ENCODE results near the gene NPAS3. TPM values are rescaled to one million over a fixed set of nuclear protein-coding genes. Genes with fewer than 3 reads are reported as not detected.

NPAS3 gene
- total and polyA plus RNA-seq, 2 donors (not counting 3 experiments of a cell fraction or from before 2014, with no cell fraction given): 0.10 to 0.13 TPM

DNA sequence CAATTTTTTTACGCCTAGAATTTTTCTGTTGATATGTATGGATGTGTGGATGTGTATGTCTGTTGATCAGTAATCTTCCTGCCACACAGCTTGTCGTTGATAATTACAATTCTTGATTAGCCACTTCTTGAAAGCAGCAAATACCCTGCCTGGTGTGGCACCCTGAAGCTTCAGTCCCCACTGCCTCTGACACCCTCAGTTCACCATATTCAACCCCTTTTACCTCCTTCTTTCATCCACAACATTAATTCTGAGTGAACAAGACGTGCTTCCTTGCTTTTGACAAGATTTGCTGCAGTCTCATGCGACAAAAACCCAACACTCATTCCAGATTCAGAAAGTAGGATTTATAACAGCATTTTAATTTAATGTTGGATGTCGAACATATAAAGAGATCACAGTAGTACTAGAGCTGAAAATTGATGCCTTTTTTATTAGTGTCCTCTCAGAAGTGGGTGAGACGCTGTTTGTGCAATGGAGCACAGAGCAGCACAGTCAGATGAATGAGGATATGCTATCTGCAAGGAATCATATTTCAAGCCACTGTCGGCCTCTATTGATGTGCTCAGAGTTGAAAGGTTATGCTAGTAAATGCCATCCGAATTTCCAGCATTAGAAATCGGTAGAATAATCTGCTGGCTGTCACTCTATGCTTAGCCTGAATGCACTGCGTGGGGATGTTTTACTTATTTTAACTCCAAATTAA is 628.5 kb downstream of the NPAS3 start:
- Histone ChIP-seq H3K4me2 (ENCODE audit: insufficient read depth, low read length) (peak overlapping the region; percentile 69), H3K9me1 (replicated peaks; ENCODE audit: control insufficient read depth, extremely low read depth, insufficient read depth, low read length) (no peaks in the 10 kb centered on the region), H3K36me3 (ENCODE audit: control insufficient read depth in 2 of 2, extremely low read depth in 1 of 2, insufficient read depth in 2 of 2, low read length in 2 of 2) (no peaks in the 10 kb centered on the region), H3K27ac (ENCODE audit: insufficient read depth, low read depth, low read length) (peak overlapping the region; percentile 100), H3K9ac (replicated peaks; ENCODE audit: extremely low read depth, insufficient read depth, low read length) (peak overlapping the region; percentile 81), H4K20me1 (replicated peaks; ENCODE audit: control insufficient read depth, extremely low read depth, insufficient read depth, low read length) (no peaks in the 10 kb centered on the region), H3K4me3 (replicated peaks in 1 of 3; ENCODE audit: insufficient read depth in 1 of 3, low read depth in 1 of 3, low read length in 3 of 3) (no peak overlapping the region), H3K27me3 (ENCODE audit: control insufficient read depth in 2 of 2, insufficient read depth in 2 of 2, low read length in 2 of 2) (no peaks in the 10 kb centered on the region), H3K4me1 (ENCODE audit: control insufficient read depth, extremely low read depth, insufficient read depth, low read length) (peaks cover 81% of the 10 kb centered on the region), H3K9me3 (replicated peaks; ENCODE audit: control insufficient read depth, insufficient read depth, low read length) (no peaks in the 10 kb centered on the region), H2AFZ (ENCODE audit: low read depth, low read length) (no peak overlapping the region), H3K79me2 (ENCODE audit: control insufficient read depth, insufficient read depth, low read length) (no peaks in the 10 kb centered on the region)
- FAIRE-seq (no peak), DNase-seq (ENCODE audit: low read depth, low spot score) (peak; percentile 9)
- intact Hi-C loops (cut with micrococcal nuclease): loop anchor here (10.0 kb wide), 1 partner anchor 632 kb away; the partner anchor contains the start of gene NPAS3
- TF ChIP-seq POLR2A (IDR thresholded peaks at IDR 0.05; ENCODE audit: low read depth, low read length) (peak; percentile 53), MYC (IDR thresholded peaks at IDR 0.05; ENCODE audit: low read depth, low read length) (no peak)
- BruUV-seq (replicated peaks): TSS peak; percentile 17
- dilution Hi-C loops (cut with MboI; ENCODE audit: extremely low pct_ligation_motif_present, low sequenced_read_pairs): no loop called here
- ChIA-PET POLR2A (no interaction called here), CTCF (interaction anchor here (1.0 to 2.5 kb wide), 9 partner anchors 9 to 226 kb away, joined by 3 to 11 read pairs (median 3); no protein-coding TSS in a partner anchor)

DNA sequence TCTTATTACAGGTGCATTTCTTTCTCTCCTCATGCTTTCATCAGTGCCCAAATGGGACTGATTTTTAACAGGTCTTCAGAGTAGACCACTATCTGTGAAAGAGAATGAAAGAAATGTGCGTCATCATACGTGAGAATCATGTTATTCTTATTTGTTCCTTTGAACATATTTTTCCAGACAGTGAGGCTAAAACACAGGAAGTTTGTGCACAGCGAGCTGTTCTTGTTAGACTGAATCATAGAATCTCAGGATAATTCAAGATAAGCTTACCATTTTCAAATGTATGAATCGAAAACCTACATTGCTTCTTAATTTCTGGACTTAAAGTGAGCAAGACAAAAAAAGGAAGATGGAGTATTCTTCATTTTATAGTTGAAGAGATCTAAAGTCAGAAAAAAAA is 629.1 kb downstream of the NPAS3 start:
- no peak overlapping the region for H3K4me3 ChIP-seq (replicated peaks in 1 of 3; ENCODE audit: insufficient read depth in 1 of 3, low read depth in 1 of 3, low read length in 3 of 3)
- TF ChIP-seq JUN (IDR thresholded peaks at IDR 0.05; ENCODE audit: borderline replicate concordance, insufficient read depth, insufficient read length, low read depth) (peak; percentile 79), EZH2 (IDR thresholded peaks at IDR 0.05; ENCODE audit: borderline replicate concordance, low read depth, low read length, severe bottlenecking) (no peak), POLR2AphosphoS5 (IDR thresholded peaks at IDR 0.05; ENCODE audit: insufficient read depth, low read depth, low read length) (peak; percentile 36), FOS (IDR thresholded peaks at IDR 0.05; ENCODE audit: borderline replicate concordance, insufficient read depth, low read length) (peak; percentile 83), GATA2 (IDR thresholded peaks at IDR 0.05; ENCODE audit: insufficient read depth, insufficient read length, low read depth, low read length) (peak; percentile 54), MAX (IDR thresholded peaks at IDR 0.05; ENCODE audit: insufficient read depth, insufficient read length) (no peak)
- TF ChIP-seq, protein P1, sequence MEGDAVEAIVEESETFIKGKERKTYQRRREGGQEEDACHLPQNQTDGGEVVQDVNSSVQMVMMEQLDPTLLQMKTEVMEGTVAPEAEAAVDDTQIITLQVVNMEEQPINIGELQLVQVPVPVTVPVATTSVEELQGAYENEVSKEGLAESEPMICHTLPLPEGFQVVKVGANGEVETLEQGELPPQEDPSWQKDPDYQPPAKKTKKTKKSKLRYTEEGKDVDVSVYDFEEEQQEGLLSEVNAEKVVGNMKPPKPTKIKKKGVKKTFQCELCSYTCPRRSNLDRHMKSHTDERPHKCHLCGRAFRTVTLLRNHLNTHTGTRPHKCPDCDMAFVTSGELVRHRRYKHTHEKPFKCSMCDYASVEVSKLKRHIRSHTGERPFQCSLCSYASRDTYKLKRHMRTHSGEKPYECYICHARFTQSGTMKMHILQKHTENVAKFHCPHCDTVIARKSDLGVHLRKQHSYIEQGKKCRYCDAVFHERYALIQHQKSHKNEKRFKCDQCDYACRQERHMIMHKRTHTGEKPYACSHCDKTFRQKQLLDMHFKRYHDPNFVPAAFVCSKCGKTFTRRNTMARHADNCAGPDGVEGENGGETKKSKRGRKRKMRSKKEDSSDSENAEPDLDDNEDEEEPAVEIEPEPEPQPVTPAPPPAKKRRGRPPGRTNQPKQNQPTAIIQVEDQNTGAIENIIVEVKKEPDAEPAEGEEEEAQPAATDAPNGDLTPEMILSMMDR (IDR thresholded peaks at IDR 0.05; ENCODE audit: extremely low read depth in 1 of 2, insufficient read depth in 1 of 2, low read depth in 1 of 2, low read length in 2 of 2): no peak
- no peaks in the 10 kb centered on the region for H3K79me2 ChIP-seq (ENCODE audit: control insufficient read depth, insufficient read depth, low read length)
- no peaks in the 10 kb centered on the region for H4K20me1 ChIP-seq (replicated peaks; ENCODE audit: control insufficient read depth, extremely low read depth, insufficient read depth, low read length)
- no TSS peak for BruUV-seq (replicated peaks)
- H3K36me3 ChIP-seq (ENCODE audit: control insufficient read depth in 2 of 2, extremely low read depth in 1 of 2, insufficient read depth in 2 of 2, low read length in 2 of 2): no peaks in the 10 kb centered on the region
- FAIRE-seq: peak; percentile 74
- peak overlapping the region; percentile 100 for H3K27ac ChIP-seq (ENCODE audit: insufficient read depth, low read depth, low read length)
- H3K4me2 ChIP-seq (ENCODE audit: insufficient read depth, low read length): peak overlapping the region; percentile 69
- H2AFZ ChIP-seq (ENCODE audit: low read depth, low read length): no peak overlapping the region
- no peaks in the 10 kb centered on the region for H3K9me3 ChIP-seq (replicated peaks; ENCODE audit: control insufficient read depth, insufficient read depth, low read length)
- peak overlapping the region; percentile 81 for H3K9ac ChIP-seq (replicated peaks; ENCODE audit: extremely low read depth, insufficient read depth, low read length)
- peaks cover 81% of the 10 kb centered on the region for H3K4me1 ChIP-seq (ENCODE audit: control insufficient read depth, extremely low read depth, insufficient read depth, low read length)
- no peaks in the 10 kb centered on the region for H3K27me3 ChIP-seq (ENCODE audit: control insufficient read depth in 2 of 2, insufficient read depth in 2 of 2, low read length in 2 of 2)
- peak; percentile 87 for DNase-seq (ENCODE audit: low read depth, low spot score)
- dilution Hi-C loops (cut with MboI; ENCODE audit: extremely low pct_ligation_motif_present, low sequenced_read_pairs): no loop called here
- POLR2A ChIA-PET: no interaction called here
- H3K9me1 ChIP-seq (replicated peaks; ENCODE audit: control insufficient read depth, extremely low read depth, insufficient read depth, low read length): no peaks in the 10 kb centered on the region
- intact Hi-C loops (cut with micrococcal nuclease): loop anchor here (10.0 kb wide), 1 partner anchor 633 kb away; the partner anchor contains the start of gene NPAS3
- CTCF ChIA-PET: interaction anchor here (1.0 to 2.5 kb wide), 10 partner anchors 8 to 225 kb away, joined by 3 to 11 read pairs (median 3); no protein-coding TSS in a partner anchor

All from endothelial cell of umbilical vein (primary cell).